Heart left ventricle (tissue), 13 donors: ENCODE data around the gene ARL6.

ENCODE experiments used
- POLR2A ChIP-seq, 2 donors: fragments of 450-650 bp; IDR thresholded peaks; one replicate each; pipeline ENCODE4 v1.6.1; 2017; ENCODE audit warnings: antibody characterized with exemption in 2 of 2, mild to moderate bottlenecking in 2 of 2, moderate library complexity in 2 of 2
- TF ChIP-seq, protein P1 (sequence below), 12 donors: fragments of 200-600 bp; sonication (generic) in 4 of 12; IDR thresholded peaks; one replicate each; pipeline versions ENCODE4 v1.5.0 to v1.8.0; 2018 to 2022; ENCODE audit warnings: antibody characterized with exemption in 12 of 12, mild to moderate bottlenecking in 5 of 12
- donor health status: ischemic (EF 13 %, LVEDD 7.1; RV severe dilation, severe dysfunction).
- donor health status: DM: no; HTN: yes; CAD: no.
- donor health status: DM: no; HTN: no; CAD: no.
- donor health status: ischemic (EF 25% LVEDD 6.9; RV normal size, moderate dysfunction).
- donor health status: ischemic (EF 25% LVEDD 5.7; RV mildly dilated, moderate dysfunction).
- donor health status: ischemic (EF 35%, LVEDD 5.7; RV mildly dilated, moderate dysfunction).
- donor health status: nonischemic (EF 11% LVEDD 7.7; RV severe dilation, severe dysfunction).
- donor health status: DM: yes; HTN: yes; CAD: no.
- donor health status: PGD.
- donor health status: ischemic (EF 29% LVEDD 5.4; RV normal size, mild dysfunction).
- donor health status: nonischemic (EF 23%, LVEDD 6.1; RV moderate dilation, normal function).

GRCh38 chr3:97820780-97821179, 56.2 kb downstream of the ARL6 start:
- TF ChIP-seq, protein P1, sequence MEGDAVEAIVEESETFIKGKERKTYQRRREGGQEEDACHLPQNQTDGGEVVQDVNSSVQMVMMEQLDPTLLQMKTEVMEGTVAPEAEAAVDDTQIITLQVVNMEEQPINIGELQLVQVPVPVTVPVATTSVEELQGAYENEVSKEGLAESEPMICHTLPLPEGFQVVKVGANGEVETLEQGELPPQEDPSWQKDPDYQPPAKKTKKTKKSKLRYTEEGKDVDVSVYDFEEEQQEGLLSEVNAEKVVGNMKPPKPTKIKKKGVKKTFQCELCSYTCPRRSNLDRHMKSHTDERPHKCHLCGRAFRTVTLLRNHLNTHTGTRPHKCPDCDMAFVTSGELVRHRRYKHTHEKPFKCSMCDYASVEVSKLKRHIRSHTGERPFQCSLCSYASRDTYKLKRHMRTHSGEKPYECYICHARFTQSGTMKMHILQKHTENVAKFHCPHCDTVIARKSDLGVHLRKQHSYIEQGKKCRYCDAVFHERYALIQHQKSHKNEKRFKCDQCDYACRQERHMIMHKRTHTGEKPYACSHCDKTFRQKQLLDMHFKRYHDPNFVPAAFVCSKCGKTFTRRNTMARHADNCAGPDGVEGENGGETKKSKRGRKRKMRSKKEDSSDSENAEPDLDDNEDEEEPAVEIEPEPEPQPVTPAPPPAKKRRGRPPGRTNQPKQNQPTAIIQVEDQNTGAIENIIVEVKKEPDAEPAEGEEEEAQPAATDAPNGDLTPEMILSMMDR (IDR thresholded peaks at IDR 0.05): no peak
- TF ChIP-seq POLR2A (IDR thresholded peaks at IDR 0.05): no peak
